M059J (cell line): ENCODE measurements around the gene NGF. TPM values are rescaled to one million over a fixed set of nuclear protein-coding genes. Genes with fewer than 3 reads are reported as not detected.
A peak's percentile ranks its signal among the peaks of the same experiment; 100 is the strongest.
"Not testable (repeated sequence)": the region's sequence is repeated elsewhere in the genome, so short reads cannot be mapped to it uniquely, and the experiment has no call there.

Experiments
- DNase-seq: peaks from one replicate; pipeline ENCODE4 v3.0.0-alpha.2; 2012; ENCODE audit warnings: low read depth
- total RNA-seq: library from RNA; depleted of rRNA; stranded (reverse); fragments of >200 nt; shearing (Covaris generic); gene quantifications from 2 replicates; pipeline ENCODE4 v1.2.3, GENCODE V29; 2014

Gene NGF
- total RNA-seq, 1 experiment from 2014 or later = 7.6 TPM

DNA sequence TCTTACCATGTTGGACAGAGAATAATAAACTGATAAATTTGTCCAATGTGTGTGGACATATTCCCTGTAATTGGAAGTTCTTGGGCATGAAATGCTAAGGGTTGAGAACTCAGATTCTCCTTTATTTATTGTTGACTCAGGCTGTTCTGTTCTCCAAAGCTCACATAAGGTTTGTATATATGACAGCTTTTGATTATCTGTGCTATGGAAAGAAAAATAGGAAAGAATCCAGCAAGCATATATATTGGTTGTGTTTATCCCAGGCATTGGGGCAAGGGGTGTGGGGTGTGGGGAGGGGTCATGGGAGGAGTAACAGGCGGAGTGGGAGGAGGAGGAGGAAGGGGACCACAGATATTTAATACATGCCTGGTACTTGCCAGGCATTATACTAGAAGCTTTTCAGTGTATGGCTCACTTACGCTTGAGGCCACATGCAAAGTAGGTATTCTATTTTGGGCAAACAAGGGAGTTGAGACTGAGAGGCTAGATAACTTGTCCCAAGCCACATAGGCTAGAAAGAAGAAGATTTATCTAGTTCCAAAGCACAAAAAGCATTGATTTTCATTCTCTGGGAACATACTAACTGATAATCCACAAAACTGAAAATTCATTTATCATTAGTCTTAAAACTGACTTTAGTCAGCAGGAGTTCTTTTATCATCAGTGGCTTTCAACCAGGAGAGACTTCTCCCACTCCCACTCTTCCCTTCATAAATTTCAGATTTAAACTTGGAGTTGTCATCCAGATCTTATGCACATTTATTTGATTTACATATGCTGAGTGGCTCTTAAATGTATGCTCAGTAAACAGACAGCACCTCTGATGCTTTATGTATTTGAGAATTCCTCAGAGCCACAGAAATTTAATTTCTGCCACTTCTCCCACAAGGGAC is 27.2 kb downstream of the NGF start:
- no peak for DNase-seq

DNA sequence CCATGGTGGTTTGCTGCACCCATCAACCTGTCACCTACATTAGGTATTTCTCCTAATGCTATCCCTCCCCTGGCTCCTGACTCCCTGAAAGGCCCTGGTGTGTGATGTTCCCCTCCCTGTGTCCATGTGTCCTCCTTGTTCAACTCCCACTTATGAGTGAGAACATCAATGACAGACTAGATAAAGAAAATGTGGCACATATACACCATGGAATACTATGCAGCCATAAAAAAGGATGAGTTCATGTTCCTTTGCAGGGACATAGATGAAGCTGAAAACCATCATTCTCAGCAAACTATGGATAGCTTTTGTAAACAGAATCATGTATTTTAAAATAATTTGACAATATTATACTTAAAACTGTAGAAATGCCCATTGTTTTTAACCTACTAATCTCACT is 28.5 kb downstream of the NGF start:
- DNase-seq = not testable (repeated sequence)

DNA sequence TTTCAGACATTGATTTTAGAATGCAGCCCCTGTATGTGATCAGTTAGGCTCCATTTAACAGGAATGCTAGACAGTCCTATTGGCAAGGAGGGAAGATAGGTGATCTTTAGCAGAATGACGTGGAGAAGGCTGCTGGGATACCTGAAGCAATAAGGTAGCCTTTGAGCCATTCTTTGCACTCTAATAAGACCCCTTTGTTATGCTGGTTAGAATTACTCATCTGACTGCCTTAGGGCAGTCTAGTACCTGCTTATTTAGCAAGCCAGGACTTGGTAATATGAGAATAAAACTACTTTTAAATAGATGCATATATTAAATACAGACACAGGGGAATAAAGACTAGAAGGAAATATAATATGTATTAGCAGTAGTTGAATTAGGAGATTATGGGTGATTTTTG is 29.1 kb downstream of the NGF start:
- DNase-seq = no peak

DNA sequence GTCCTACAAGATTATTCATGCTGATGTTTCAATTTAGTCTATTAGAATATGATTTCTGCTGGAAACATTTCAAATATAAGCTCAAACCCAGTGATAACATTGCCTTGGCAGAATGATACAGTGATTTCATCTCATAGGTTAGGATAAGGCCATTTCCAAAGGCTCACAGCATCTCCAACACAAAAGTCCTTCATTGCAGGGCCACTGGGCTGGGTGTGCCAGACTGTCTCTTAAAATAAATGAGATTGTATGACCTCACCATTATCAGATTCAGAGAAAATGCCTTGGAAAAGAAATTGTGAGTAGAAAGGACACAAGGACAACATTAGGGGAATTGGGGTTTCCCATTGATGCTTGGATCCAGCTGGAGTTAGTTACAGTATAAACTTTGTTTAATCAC is 30.4 kb downstream of the NGF start:
- no peak for DNase-seq

DNA sequence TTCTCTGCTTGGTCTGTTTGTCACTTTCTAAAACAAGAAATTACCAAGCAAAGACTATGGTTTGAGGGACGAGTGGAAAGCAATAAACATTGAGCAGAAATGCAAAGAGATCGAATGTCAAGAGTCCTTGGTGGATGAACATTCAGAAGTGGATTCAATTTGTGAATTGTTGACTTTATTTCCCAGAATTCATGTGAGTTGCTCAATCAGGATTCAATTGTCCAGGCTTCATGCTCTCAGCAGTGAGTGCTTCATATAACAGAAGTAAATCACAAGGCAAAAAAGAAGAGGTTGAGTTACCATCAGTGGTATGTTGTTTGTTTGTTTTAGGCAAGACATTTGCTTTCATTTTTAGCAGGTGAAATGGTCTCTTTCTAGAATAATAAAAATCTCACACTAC is 31.9 kb downstream of the NGF start:
- no peak for DNase-seq

DNA sequence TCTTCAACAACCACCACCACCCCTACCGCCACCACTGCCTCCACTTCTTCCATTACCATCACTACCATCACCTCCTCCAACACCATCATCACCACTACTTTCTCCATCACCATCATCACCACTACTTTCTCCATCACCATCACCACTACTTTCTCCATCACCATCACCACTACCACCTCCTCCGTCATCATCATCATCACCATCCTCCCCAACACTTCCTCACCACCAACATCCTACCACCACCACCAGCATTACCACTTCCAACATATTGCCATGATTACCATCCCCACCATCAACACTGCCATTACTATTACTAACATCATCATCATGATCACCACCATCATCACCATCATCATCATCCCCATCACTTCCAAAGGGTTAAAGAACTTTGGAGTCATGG is 34.7 kb downstream of the NGF start:
- DNase-seq = no peak

DNA sequence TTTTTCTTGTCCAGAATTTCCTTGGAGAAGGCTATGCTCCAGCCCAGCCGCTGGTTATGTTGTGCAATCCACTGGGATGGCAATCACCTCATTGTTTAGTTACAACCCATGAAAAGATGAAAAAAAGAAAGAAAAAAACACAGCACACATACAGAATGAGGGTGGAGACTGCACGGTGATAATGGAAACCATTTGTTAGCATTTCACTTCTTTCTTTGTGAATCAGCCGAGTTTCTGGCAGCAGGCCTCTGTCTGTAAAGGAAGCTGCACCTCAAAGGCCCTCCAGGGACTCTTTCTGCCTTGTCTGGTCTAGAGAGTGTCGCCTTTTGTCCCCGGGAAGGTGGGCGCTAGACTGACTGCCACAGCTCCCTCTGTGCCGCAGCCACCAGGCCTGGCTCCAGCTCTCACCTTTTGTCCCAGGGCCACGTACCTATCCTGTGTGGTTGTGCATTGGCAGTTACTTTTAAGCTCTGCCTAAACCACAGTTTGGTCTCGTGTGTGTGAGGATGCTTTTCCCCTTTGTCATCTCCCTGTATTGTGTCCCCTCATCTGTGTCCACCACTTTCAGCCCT is 35.6 kb downstream of the NGF start:
- DNase-seq = peak; percentile 81

DNA sequence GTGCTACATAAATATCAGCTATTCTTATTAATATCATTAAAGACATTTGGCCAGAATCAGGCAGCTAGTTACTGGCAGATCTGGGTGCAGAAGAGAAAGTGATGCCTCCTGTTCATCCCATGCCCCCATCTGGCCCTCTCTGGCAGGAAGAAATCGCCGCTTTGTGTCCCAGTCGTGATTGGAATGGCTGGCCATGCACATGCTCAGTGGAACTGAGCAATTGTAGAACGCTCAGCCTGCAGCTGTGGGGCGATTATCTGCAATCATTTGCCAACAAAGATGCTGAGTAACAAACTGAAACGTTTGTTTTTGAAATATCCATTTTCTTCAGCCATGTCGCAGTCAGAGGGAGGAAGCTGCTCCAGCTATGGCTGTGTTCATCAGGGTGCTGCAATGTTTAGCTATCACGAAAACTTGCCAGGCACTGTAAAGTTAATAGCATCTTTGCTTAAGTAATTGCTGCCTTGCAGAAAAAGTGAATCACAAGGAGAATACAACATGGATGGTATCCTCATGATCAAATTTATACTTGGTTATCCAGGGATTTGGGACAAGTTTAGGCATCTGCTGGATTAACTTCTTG is 36.5 kb downstream of the NGF start:
- no peak for DNase-seq

DNA sequence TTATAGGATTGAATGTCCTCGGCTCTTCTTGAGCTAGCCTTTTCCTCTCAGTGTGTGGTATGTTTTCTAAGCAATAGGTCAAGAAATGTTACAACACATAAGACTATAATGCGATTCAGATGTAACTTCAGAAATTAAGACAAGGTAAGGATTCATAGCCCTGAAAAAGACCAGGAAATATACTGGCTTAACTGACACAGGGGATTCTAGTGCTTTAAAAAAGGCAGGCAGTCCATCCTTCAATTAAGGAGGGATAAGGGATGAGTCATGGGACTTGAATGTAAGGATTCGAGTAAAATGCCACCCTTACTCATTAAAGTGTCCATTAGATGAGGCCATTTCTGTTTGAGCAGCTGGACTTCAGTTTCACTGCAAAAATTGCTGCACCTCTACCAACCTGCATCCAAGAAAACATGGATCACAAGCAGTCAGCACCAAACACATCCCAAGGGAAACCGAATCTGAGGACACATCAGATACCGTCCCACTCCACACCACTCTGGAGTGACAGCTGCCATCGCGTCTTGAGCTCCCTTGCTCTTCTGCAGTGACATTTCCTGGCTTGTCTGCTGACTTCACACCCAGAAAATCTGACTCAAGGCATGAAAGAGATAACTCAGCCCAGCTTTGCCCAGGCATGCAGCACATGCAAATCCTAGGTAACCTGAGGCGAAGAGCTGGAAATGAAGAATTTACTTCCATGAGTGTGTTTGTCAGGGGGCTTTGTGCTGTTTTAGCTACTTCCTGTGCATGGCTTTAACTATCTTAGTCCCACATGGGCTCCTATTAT is 37.8 kb downstream of the NGF start:
- DNase-seq = peak; percentile 68

DNA sequence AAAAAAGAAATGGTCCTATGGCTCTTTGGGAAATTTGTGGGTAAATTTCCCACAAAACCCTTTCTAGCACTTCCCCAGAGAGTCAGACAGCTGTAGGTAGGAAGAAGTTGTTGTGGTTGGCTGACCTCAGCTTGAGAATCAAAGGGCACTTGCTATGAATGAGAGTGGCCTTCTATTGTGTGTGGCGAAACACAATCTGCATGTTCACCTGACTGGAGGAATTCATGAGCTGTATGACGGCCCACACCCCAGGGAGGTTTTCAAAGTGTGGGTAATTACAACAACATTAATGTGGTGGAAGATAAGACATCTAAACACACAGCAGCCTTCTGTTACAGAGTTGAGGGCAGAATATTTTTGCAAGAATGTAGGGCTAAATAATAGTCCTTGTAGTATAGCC is 38.8 kb downstream of the NGF start:
- DNase-seq = peak; percentile 50

DNA sequence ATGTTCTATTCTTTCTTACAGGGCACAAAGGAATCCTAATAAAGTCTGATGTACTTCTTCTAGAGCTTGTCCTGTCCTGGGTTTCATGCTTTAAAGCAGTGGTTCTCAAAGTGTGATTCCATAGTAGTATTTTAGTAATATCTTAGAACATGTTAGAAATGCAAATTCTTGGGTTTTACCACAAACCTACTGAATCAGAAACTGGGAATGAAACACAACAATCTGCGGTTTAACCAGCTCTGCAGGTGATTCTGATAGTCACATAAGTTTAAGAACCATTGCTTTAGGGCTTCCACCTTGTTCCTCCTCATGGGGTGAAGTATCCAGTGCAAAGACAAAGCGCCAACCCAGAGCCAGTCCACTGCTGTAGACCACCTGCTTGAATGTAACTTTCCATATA is 41.1 kb downstream of the NGF start:
- DNase-seq = peak; percentile 83

DNA sequence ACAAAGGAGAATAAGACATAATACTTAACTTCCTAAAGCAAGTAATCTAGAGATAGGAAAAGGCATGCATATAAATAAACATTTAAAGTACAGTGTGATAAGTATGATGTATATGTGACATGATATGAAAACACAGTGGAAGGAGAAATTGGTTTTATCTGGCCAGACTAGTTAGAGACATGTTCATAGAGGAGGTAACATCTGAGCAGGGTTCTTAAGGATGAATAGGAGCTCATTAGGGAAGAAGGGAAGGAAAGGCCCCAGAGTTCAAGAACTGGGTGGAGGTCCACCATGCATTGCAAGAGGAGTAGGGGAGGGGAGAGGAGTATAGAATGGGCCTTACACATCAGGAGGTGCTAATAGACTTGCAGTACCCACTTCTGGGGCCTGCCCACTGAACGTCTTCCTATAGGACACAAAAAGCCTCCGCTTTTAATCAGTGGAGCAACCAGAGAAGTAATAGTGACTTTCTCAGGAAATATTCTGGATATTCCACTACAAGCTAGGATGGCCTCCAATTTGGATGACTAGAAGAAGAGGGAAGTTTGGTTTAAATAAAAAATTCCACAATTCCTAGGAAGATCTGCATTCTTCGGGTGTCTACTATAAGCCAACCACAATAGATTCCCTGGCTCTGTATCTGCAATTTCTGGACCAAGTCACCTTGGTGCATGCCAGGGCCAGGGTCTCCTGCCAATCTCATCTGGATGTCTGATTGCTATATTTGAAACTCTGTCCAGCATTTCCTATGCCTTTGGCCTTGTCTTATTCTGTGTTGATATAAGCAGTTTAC is 41.9 kb downstream of the NGF start:
- no peak for DNase-seq

DNA sequence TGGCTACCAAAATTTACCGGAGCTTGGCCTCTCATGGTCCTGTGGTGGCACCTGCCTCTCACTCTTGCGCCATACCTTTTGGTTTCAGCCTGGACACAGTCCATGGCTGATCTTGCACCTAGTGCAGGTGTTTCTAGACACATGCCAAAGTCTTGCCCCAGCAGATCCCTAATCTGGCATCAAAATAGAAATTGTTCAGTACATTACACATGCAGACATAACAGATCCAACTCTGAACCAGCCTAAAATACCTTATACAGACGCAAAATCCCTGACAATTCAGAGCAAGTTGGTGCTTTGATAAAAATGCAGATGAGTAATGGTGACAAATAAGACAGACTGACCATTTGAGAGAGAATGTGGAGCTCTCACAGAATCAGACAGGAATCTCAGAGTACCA is 44.1 kb downstream of the NGF start:
- peak; percentile 42 for DNase-seq

DNA sequence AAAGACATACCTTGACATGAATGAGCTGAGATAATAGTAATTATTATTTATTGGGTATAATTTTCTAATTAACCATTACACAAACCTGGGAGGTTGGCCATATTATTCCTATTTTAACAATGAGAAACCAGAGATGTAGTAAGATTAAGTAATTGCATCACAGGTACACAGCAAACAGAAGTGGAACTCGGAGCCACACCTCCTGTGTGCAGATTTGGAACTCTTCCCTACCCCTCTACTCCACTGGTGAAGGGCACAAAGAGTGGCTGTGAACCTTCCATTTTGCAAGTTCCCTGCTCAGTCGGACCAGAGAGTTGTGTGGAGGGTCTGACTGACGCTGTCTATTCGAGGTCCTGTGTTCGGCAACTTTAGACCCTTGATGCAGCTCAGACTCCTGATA is 45.0 kb downstream of the NGF start:
- no peak for DNase-seq

DNA sequence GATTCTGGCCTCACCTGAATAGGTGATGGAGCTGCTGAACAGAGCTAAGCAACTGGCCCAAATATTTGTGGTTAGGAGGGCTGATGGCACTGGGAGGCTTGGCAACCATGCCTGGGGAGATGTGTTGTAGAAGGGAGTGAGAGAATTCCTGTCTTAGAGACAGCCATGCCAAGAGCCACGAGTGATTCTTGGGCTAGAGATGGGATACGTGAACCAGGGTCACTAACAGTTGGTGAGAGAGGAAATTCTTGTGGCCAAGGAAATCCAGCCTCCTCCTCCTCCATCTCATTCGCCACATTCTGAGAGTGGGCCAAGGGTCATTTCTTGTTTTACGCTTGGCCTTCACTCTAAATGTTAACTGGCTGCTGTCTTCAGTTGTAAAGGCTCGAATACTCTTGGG is 46.3 kb downstream of the NGF start:
- peak; percentile 94 for DNase-seq

DNA sequence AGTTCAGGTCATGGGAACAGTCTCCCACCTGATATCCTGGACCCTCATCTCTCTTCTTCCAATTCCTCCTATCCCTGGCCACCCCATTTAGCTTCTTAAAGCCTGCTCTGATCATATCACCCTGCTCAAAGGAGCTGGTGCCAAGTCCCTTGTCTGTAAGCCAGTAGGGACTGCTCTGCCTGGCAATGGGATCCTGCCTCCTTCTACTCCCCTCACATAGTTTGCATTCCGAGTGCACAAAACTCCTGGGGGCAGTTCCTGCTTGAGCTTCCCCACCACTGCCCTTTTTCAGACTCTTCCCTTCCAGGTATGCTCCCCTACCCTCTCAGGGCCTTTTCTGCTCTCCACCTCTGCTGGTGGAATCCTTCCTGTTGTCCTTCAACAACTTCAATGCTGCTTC is 48.1 kb downstream of the NGF start:
- no peak for DNase-seq

DNA sequence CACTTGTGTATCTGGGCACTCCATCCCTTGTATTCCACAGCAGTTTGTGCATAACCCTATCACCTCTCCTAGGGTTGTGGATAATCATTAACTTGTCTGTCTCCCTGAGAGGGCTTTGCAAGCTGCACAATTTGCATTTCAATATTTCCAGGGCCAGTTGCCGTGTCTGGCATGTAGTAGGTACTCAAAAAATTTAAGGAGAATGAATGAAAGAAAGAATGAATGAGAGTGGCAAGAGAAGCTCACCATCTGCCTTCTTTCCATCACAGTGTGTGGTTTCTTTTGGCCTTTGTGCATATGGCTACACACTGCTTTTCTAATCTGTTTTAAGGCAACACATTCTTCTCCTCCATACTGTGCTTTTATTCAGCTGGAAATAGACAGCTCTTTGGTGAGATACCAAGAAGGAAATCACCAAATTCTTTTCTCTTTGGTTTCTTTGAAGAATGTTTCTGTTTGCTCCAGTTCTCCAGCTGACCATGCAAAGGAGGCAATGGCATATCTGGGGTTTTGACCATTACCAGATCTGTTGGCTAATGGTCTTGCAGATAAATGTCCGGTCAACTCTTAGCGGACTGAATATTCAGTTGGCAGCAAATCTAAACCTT is 49.4 kb downstream of the NGF start:
- no peak for DNase-seq

DNA sequence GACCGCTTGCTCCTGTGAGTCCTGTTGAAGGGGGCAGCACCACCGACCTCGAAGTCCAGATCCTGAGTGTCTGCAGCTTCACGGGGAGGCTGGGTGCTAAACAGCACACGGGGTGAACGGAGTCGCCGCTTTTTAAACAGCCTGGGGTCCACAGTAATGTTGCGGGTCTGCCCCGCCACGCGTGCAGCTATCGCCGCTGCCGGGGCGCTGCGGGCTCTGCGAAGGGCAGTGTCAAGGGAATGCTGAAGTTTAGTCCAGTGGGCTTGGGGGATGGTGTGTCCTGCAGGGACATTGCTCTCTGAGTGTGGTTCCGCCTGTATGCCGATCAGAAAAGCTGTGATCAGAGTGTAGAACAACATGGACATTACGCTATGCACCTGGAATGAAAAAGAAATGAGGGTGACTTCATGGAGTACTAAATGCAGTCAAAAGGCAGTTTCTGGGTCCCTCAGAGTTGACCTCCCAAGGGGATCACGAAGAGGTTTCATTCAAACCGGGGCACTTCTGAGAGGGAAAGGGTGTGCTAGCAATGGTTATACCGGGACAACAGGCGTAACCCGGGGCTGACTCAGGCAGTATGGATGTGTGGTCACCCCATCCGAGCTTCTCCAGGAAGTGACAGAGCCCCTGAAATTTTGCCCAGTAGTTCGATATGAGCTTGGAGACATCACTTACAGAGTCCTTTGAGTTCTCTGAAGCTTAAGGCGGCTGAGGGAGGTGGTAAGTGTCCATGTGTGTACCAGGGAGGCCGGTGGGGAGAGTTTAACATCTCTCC is 51.4 kb downstream of the NGF start:
- peak; percentile 33 for DNase-seq

DNA sequence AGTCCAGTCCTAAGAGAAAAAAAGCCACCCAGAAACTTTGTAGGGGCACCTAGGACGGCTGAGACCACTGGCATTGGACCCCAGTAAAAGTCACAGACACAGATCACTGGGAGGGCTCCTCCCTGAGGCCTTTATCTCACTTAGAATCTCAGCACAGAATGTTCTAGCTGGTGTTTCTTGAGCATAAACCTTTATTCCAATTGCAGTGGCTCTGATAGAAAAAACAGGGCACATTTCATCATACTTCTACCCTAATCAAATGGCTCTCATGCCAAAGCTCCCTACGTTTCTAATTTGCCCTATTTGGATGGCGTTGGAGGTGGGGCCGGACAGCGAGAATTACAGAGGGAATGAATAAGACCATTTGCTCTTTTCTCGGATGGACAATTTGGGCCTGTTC is 53.8 kb downstream of the NGF start:
- no peak for DNase-seq

DNA sequence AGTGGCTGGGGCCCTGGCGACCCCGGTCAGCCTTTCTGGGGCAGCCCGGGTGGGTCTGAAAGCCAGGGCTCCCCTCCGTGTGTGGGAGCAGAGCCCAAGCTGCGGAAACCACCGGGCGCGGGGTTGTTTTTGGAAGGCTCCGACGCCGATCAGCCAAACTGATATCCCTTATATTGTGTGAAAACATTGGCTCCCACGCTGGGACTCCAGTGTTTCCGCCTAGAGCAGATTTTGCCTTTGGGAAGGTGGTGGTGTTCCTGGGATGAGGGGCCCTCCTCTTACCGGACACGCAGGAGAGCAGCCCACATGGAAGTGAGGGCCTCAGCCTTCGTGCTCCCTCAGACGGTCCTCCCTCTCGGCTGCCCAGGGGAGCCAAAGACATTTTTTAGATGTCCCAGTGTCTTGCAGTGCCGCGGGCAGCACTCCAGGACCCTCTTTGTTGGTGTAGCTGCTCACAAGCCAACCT is 54.3 kb downstream of the NGF start:
- DNase-seq = no peak
